NCI-H2029 (cell line): ENCODE measurements around the gene NFATC2.

Experiments used
- DNase-seq: peaks from one replicate; lab custom pipeline; 2025; lab: John Stamatoyannopoulos, UW

NFATC2 gene

DNA sequence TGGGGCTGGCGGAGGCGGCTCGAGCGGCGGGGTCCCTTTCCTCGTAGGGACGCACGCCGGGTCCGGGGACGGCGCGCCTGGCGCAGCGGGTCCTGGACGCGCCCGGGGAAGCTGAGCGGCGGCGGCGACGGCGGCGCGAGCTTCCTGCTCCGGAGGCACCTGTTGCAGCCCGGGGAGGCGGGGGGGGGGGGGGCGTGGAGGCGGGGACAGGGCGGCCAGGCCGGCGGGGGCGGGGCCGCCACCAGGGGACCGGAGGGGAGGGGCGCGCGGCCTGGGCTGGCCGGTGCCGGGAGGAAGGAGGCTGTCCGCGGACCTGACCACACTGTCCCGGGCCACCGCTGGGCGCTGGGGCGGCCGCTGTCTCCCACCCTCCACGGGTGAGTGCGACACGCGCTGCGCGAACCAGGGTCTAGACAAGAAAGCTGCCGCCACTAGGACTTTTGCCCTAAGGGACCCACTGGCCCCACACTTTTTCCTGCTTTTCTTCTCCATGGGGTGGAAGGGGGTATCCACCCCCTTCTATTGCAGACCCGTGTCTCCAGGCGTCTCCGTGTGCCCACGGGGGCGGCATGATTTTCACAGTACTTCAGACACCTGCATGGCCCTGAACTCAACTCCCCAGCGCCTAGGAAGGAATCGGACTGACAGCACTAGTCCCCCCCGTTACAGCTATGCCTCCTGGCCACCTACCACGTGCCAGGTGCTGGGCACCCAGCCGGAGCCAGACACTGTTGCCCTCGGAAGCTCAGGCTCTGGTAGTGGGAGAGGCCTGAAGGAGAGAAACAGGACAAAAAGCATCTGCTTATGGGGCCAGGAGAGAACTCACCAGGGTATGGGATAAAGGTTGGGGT is at the start of gene NFATC2:
Gene NFATC2 (minus strand): TSS at position 149 of the 851 bp plus-strand sequence. CDS start 220 bp downstream, outside the sequence.
- DNase-seq: peak; percentile 35

- no peak for DNase-seq
Observed at GRCh38 chr20:51591871-51592270, 49.4 kb upstream of the NFATC2 start.

GRCh38 chr20:51588762-51589161 is 46.2 kb upstream of the NFATC2 start:
- DNase-seq: no peak

DNA sequence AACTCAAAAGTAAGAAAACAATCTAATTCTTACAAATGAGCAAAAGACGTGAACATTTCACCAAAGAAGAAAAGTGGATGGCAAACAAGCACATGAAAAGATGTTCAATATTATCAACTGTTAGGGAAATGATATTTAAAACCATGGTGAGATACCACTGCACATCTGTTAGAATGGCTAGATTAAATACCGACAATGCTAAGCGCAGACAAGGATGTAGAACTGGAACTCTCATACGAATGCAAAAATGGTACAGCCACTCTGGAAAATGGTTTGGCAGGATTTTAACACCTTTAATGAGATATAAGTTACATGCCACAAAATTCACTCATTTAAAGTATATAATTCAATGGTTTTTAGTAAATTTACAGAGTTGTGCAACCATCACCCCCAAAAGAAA is 44.6 kb upstream of the NFATC2 start:
- no peak for DNase-seq

DNA sequence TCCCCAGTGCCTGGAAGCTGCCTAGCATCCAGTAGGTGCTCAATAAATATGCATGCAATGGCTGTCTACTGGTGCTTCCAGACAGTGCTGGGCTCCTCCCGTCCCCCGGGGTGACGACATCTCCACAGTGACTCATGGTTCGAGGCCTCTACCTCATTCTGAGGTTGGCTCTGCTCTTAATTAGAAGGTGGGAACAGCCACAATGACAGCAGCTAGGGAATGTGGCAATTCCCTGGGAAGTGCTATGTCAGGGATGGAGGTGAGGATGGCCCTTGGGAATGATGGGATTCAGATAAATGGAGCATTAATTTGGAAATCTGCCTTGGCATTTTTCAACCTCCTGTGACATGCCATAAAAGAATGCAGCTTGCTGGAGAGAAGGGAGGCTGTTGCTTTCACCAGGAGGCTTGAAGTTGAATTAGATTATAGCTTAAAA is 43.5 kb upstream of the NFATC2 start:
- no peak for DNase-seq

DNA sequence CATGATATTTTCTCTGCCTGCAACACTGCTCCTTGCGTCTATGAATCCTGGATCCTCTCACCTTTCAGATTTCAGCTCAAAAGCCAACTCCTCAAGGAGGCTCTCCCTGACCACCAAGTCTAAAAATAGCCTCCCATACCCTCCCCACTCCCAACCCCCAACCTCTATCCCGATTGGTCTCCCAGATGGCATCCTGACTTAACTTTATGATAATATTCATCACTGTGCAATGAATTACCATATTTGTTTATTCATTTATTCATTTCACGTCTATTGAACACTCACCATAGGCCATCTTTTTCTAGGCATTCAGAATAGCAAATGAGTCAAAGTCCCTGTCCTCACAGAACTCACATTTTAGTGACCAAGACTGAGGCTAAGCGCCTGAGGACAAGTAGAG is 42.6 kb upstream of the NFATC2 start:
- no peak for DNase-seq

GRCh38 chr20:51584737-51585136 is 42.2 kb upstream of the NFATC2 start:
- no peak for DNase-seq

DNA sequence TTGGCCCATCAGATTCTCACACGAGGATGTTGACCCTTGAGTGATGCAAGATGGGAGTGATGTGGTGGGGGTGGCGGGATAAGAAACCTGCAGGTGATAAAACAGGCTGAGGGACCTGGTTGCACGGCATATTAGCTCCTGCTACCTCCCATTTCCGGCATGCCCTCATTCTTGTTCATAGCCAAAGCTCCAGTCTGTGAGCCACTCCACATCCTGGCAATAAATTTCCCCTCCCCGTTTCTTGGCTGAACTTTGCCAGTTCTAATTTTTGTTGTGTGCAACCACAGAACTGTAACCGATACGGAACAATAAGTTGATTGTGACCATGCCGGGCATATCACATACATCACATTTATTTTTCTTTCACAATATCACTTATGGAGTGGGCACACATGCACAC is 41.6 kb upstream of the NFATC2 start:
- no peak for DNase-seq

- DNase-seq: peak; percentile 76
Observed at GRCh38 chr20:51583499-51583898, 41.0 kb upstream of the NFATC2 start.

DNA sequence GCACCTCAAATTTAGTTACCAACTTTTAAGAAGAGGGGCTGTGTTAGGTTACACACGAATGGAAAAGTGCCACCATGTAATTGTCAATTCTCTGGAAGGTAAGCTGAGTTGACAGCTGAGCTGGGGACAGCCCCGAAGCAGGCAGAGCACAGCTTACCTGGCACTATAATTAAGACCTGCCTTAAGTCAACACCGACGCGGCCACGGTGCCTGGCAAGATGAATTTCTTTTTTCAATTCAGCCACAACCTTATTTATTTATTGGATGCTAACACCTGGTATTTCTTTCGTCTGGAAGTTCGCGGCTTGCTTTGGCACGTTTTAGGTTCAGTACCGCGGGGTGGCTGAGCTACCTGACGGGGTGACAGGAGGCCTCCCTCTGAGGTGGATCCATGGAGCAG is 40.6 kb upstream of the NFATC2 start:
- DNase-seq: no peak

GRCh38 chr20:51581571-51581970 is 39.1 kb upstream of the NFATC2 start:
- no peak for DNase-seq

GRCh38 chr20:51579137-51579536 is 36.6 kb upstream of the NFATC2 start:
- DNase-seq: no peak

GRCh38 chr20:51578145-51578459 is 35.6 kb upstream of the NFATC2 start:
- DNase-seq: no peak

GRCh38 chr20:51577432-51578144 is 35.1 kb upstream of the NFATC2 start:
- DNase-seq: no peak

- DNase-seq: no peak
Observed at GRCh38 chr20:51575486-51575885, 33.0 kb upstream of the NFATC2 start.

GRCh38 chr20:51574248-51575033 is 31.9 kb upstream of the NFATC2 start:
- no peak for DNase-seq

- DNase-seq: no peak
Observed at GRCh38 chr20:51573576-51574243, 31.2 kb upstream of the NFATC2 start.

DNA sequence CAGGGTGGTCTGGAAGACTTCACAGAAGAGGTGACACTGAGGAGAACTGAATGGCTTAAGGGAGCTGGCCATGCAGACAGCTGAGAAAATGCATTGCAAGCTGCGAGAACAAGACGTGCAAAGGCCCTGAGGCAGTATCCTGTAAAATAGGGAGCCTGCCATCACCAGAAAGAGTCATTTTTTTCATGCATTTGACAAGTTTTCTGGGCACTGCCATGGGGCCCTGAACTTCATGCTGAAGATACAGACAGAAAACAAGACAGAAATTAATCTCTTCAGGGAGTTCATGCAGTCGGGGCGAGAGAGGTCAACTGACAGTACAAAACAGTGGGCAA is 28.9 kb upstream of the NFATC2 start:
- no peak for DNase-seq

DNA sequence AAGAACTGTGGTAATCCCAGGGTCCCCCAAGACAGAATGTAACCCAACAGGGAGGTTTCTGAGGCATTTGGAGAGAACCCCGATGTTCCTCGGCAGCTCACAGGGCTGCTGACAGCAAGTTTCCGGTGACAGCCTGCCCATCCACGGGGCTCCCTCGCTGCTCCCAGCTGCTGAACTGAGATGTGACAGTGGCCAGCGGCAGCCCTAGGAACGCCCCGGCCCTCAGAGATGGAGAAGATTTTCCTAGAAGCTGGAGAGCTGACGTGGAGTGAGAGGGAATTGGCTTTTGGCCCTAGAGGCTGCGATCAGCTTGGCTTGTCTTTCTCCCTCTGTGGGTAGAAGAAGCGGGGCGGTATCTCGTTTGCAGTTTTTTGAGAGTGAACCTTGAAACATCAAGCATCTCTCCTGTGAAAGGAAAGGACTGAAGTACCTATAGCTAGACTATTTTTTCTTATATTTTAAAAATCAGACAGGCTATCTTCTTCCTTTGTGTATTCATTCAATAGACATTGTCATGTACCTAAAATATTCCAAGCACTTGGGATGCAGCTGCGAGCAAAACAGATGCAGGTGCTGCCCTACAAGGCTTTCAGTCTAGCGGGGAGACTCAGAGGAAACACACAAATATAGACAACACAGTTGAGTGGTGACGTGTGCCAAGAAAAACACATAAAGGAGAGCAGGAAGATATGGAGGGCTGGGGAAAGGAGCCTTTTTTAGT is 28.4 kb upstream of the NFATC2 start:
- no peak for DNase-seq

DNA sequence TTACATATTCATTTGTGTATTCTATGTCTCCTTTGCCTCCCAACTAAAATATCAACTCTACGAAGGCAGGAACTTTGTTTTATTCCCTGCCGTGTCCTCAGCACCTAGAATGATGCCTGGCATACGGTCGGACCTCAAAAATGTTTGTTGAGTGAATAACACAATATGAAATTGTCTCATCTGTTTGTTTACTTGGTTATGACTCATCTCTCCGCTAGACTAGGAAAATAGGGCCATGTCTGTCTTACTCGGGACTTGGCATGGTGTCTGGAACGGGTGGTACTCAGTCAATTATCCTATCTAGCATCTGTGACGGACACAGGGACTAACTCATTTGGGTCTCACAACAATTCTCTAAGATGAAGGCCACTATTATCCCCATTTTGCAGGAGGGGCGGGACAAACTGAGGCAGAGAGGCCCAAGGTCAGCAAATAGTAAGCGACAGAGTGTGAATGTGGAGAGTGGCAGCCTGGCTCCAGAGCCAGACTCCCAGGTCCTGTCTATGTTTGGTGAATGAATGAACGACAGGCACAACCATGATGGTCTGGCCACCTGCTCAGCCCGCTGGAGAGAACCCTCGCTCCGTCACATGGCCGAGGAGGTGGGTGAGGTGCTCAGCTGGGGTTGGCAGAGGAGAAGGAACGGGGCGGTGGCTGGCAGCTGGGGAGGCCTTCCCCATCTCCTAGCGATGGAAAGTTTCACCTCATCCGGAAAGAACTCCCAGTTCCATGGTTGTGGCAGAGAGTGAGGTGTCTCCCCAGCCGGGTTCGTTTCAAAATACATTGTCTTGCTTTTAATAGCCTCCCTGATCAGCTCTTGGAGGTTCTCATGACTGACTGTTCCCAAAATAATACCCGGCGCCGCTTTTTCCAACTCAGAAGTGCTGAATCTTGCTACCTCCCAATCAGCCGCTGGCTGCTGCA is 27.6 kb upstream of the NFATC2 start:
- no peak for DNase-seq
